ENCODE results near the gene SLC35E3. TPM values are rescaled to one million over a fixed set of nuclear protein-coding genes. Genes with fewer than 3 reads are reported as not detected.

SLC35E3 gene
- total RNA-seq, 1 donor from 2014 or later, result 10.5 TPM

DNA sequence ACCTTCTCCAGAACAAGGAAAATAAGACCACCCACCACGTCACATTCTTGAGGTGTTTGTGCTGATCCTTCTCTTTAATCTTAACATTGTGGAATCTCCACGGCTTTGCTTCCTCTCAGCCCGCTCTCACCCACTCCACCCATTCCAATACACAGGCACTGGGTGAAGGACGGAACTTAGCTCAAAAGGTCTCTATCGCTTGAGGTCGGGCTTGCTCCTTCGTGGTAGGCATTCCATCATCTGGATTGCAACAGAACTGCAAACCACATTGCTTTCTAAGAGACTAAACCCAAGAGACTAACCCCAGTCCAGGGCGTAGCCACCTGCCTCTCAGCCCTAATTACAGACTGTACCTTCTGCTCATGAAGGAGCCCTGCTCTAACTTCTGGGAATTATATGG is 38.0 kb downstream of the SLC35E3 start:
- H3K36me3 Mint-ChIP-seq (ENCODE audit: low read depth, unreplicated experiment), result no peaks in the 10 kb centered on the region
- DNase-seq (ENCODE audit: low spot score), result no peak
- no peak overlapping the region for H3K27ac Mint-ChIP-seq (ENCODE audit: unreplicated experiment)
- peaks cover 1% of the 10 kb centered on the region for H3K27me3 Mint-ChIP-seq (ENCODE audit: unreplicated experiment)
- no peaks in the 10 kb centered on the region for H3K9me3 Mint-ChIP-seq (ENCODE audit: unreplicated experiment)
- H3K4me1 Mint-ChIP-seq (ENCODE audit: unreplicated experiment), result peaks cover 8% of the 10 kb centered on the region
- H3K4me3 Mint-ChIP-seq (ENCODE audit: unreplicated experiment), result no peak overlapping the region
- TF ChIP-seq CTCF (IDR thresholded peaks at IDR 0.05; ENCODE audit: unreplicated experiment), result no peak

GRCh38 chr12:68785358-68785757 is 39.4 kb downstream of the SLC35E3 start:
- no peak overlapping the region for H3K27ac Mint-ChIP-seq (ENCODE audit: unreplicated experiment)
- no peak for DNase-seq (ENCODE audit: low spot score)
- no peaks in the 10 kb centered on the region for H3K36me3 Mint-ChIP-seq (ENCODE audit: low read depth, unreplicated experiment)
- H3K4me1 Mint-ChIP-seq (ENCODE audit: unreplicated experiment), result peaks cover 8% of the 10 kb centered on the region
- peaks cover 1% of the 10 kb centered on the region for H3K27me3 Mint-ChIP-seq (ENCODE audit: unreplicated experiment)
- TF ChIP-seq CTCF (IDR thresholded peaks at IDR 0.05; ENCODE audit: unreplicated experiment), result no peak
- H3K9me3 Mint-ChIP-seq (ENCODE audit: unreplicated experiment), result no peaks in the 10 kb centered on the region
- no peak overlapping the region for H3K4me3 Mint-ChIP-seq (ENCODE audit: unreplicated experiment)

DNA sequence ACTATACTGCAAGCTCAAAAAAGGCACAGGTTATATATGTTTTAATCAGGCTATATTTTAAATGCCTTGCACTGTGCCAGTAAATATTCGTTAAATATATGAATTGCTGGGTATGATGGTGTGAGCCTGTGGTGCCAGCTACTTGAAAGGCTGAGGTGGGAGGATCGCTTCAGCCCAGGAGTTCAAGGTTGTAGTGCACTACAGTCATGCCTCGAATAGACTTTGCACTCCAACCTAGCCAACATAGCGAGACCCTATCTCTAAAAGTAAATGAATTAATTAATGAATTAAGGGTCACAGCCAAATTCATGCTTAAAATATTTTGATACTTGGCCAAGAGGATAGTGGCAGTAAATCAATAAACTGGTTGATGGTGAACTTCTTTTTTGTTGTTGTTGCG is 39.8 kb downstream of the SLC35E3 start:
- DNase-seq (ENCODE audit: low spot score), result no peak
- H3K4me3 Mint-ChIP-seq (ENCODE audit: unreplicated experiment), result no peak overlapping the region
- no peak for TF ChIP-seq CTCF (IDR thresholded peaks at IDR 0.05; ENCODE audit: unreplicated experiment)
- H3K27me3 Mint-ChIP-seq (ENCODE audit: unreplicated experiment), result peaks cover 1% of the 10 kb centered on the region
- no peaks in the 10 kb centered on the region for H3K36me3 Mint-ChIP-seq (ENCODE audit: low read depth, unreplicated experiment)
- no peak overlapping the region for H3K27ac Mint-ChIP-seq (ENCODE audit: unreplicated experiment)
- peaks cover 7% of the 10 kb centered on the region for H3K4me1 Mint-ChIP-seq (ENCODE audit: unreplicated experiment)
- no peaks in the 10 kb centered on the region for H3K9me3 Mint-ChIP-seq (ENCODE audit: unreplicated experiment)

- no peak for TF ChIP-seq CTCF (IDR thresholded peaks at IDR 0.05; ENCODE audit: unreplicated experiment)
- H3K4me3 Mint-ChIP-seq (ENCODE audit: unreplicated experiment), result no peak overlapping the region
- no peaks in the 10 kb centered on the region for H3K36me3 Mint-ChIP-seq (ENCODE audit: low read depth, unreplicated experiment)
- no peak overlapping the region for H3K27ac Mint-ChIP-seq (ENCODE audit: unreplicated experiment)
- no peaks in the 10 kb centered on the region for H3K9me3 Mint-ChIP-seq (ENCODE audit: unreplicated experiment)
- peaks cover 6% of the 10 kb centered on the region for H3K4me1 Mint-ChIP-seq (ENCODE audit: unreplicated experiment)
- H3K27me3 Mint-ChIP-seq (ENCODE audit: unreplicated experiment), result peaks cover 1% of the 10 kb centered on the region
- no peak for DNase-seq (ENCODE audit: low spot score)
These were observed 41.0 kb downstream of the SLC35E3 start for GRCh38 chr12:68786929-68787328.

- H3K4me3 Mint-ChIP-seq (ENCODE audit: unreplicated experiment), result no peak overlapping the region
- no peaks in the 10 kb centered on the region for H3K36me3 Mint-ChIP-seq (ENCODE audit: low read depth, unreplicated experiment)
- no peak overlapping the region for H3K27ac Mint-ChIP-seq (ENCODE audit: unreplicated experiment)
- H3K9me3 Mint-ChIP-seq (ENCODE audit: unreplicated experiment), result no peaks in the 10 kb centered on the region
- TF ChIP-seq CTCF (IDR thresholded peaks at IDR 0.05; ENCODE audit: unreplicated experiment), result no peak
- peaks cover 1% of the 10 kb centered on the region for H3K27me3 Mint-ChIP-seq (ENCODE audit: unreplicated experiment)
- DNase-seq (ENCODE audit: low spot score), result no peak
- peaks cover 10% of the 10 kb centered on the region for H3K4me1 Mint-ChIP-seq (ENCODE audit: unreplicated experiment)
These were observed 42.7 kb downstream of the SLC35E3 start for GRCh38 chr12:68788554-68789143.
